ENCODE measurements around the gene MTMR3.

MTMR3 gene

DNA sequence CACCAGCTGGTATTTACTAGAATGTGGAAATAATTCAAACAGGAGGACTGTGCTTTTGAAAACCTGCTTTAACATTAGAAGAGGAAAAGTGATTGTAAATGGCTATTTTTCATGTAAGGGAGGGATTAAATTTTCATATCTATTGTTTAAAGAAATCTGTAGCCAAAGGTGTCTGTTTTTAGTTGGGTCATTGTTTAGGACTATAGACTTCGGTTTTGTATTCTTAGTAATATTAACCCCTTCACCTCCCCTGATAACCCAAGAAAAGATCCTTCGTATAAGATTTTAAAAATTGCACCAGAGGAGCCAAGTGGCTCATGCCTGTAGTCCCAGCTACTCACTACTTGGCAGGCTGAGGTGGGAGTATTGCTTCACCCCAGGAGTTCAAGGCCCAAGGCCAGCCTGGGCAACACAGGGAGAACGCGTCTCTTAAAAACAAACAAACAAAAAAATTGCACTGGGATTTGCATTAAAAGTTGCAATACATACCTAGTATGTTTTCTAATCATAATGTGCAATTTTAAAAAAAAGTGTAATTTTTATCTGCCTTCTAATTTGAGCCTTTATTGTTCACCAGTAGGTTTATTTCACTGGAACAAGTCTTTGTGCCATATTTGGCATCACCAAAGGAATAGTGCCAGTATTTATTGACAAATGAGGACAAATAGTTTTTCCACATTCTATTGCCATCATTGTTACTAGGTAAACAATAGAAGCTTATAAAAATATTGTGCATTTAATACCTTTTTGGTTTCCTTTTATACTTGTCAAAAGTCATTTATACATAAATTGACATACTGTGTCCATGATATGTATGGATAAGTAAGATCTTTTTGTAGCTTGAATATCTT lies 34.3 kb downstream of the MTMR3 start:
- no peak for DNase-seq

DNA sequence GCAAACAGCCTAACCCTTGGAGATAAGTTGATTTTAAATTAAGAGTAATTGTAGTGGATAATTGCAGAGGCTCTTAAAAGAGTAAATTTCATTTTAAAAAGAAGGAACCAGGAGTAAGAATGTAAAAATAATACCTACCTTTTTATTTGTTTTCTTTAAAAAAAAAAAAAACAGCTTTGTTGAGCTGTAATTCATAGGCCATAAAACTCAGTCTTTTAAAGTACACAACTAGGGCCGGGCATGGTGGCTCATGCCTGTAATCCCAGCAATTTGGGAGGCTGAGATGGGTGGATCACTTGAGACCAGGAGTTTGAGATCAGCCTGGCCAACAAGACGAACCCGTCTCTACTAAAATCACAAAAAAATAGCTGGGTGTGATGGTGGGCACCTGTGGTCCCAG lies 42.4 kb downstream of the MTMR3 start:
- no peak for DNase-seq

DNA sequence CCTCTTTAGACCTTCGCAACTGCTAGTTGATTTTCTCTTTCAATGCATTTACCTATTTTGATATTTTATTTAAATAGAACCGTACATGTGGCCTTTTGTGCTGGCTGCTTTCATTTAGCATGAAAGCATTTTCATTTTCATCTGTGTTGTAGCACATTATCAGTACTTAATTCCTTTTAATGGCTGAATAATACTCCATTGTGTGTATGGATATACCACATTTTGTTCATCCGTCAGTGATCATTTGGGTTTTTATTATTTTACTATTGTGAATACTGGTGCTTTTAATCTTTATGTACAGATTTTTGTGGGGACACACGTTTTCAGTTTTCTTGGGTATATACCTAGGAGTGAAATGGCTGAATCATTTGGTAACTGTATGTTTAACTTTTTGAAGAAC lies 43.1 kb downstream of the MTMR3 start:
- no peak for DNase-seq

DNA sequence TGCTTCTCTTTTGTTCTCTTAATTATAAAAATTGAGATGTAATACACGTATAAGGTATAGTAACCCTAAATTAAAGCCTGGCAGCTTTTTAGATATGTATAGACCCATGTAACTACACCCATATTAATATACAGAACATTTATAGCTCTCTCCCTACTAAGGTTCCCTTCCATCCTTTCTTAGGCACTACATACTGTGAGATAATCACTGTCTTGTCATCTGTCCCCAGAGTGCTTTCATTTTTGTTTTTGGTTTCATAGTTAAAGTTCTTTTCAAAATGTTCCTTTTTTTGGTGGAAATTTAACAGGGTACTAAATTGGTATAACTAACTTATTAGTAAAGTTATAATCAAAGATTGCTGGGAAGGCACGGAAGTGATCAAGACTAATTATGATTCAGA lies 49.2 kb downstream of the MTMR3 start:
- no peak for DNase-seq

DNA sequence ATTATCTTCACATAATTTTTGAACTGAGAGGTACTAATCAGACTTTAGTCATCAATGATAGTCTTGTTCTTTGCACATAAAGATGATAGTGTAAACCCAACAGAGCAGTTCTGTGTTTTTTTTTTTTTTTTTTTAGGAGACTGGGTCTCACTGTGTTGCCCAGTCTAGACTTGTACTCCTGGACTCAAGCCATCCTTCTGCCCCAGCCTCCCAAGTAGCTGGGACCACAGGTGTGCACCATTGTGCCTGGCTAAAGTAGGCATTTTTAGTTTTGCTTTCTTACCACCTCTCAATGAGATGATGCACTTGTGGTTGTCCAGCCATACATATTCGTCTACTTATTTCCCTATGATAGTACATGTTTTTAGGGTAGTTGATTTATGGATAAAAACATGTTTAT lies 50.6 kb downstream of the MTMR3 start:
- no peak for DNase-seq

DNA sequence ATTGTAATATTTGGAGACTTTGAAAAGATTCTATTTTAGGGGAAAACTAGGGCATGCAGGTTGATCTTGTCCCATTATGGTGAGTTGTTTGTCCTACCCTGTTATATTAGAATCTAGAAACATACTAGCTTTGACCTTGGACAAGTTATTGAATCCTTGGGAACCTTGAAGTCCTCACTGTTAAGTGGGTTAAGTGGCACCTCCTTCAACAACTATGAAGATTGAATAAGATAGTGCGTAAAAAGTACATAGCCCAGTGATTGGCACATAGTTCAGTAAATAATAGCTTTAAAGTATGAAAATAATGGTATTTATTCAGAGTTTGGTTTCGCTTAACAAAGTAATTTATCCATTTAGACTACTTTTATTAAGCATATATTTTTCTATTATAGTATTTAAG lies 51.6 kb downstream of the MTMR3 start:
- no peak for DNase-seq

DNA sequence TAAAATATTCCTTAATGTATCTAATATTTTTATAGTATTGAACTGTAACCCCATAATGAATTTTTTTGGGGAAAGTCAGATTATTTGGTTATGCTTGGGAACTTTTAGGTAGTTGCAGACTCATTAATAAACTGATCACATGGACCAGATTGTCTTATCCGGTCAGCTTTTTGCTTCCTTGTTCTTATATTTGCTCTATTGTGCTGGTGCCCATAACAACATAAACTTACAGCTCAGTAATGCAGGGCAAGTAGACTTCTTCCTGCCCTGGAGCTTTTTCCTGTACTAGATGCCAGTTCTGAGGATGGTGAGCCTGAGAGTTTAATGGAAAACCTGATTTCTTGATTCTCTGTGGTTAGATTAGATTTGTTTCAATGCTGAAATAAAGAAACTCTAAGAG lies 53.2 kb downstream of the MTMR3 start:
- DNase-seq, result no peak

DNA sequence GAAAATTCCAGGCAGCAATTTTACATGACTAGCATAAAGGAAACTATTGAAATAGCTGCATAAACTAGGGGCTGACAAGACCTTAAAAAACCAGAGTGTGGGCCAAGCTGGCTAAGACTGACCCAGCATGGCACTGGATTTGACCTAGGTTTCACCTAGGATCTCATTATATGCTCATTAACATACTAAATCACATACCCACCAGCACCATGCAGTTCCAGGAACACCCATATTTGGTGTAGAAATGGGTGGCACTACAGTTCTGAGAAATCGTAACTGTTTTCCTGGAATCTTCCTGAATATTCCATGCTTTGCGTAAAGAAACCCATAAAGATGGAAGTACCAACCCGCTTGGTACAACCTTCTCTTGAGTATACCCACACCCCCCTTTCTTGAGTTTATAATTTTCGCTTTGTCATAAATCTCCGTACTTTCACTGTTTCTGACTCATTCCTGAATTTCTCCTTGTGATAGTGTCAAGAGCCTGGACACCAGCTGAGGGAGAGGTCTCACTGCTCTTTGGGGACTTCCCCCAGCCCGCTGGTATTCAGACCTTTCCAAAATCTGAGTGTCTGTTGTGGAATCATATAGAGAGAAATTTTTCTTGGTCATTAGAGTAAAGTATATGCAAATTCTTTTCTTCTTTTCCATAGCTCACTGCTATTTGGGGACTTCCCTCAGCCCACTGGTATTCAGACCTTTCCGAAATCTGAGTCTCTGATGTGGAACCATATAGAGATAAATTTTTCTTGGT lies 55.1 kb downstream of the MTMR3 start:
- no peak for DNase-seq

DNA sequence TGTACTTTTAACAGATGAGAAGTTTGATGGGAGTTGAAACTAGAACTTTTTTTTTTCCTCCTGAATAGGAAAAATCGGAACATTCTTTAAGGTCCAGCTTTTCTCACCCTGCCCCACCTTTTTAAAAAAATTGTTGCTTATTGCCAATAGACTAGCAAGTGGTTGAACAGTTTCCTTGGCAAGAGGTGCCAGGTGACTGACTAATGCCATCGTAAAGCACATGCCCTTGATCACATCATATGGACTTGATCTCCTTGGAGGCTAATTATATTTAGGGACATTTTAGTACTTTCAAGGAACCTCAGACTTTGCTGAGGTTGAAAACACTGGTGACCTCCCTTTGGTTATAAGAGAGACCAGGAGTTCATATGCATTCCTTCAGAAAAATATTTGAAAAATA lies 57.6 kb downstream of the MTMR3 start:
- no peak for DNase-seq

DNA sequence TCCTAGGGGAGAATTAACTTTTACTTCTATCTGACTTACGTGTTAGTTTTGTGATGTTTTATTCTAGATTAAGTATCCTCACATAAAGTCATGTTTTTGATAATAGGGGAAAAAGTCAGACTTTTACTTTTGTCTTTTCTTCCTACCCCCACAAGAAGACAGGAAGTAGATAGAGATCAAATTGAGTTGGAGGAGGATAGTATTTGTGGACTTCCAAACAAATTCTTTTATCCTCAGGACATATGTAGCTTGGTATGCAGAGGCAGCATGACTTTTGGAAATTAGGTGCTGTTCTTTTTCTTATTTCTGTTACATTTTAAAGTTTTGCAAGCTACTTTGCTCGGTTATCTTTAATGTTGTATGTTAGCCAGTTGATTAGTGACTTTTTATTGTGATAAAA lies 61.4 kb downstream of the MTMR3 start:
- DNase-seq, result no peak

DNA sequence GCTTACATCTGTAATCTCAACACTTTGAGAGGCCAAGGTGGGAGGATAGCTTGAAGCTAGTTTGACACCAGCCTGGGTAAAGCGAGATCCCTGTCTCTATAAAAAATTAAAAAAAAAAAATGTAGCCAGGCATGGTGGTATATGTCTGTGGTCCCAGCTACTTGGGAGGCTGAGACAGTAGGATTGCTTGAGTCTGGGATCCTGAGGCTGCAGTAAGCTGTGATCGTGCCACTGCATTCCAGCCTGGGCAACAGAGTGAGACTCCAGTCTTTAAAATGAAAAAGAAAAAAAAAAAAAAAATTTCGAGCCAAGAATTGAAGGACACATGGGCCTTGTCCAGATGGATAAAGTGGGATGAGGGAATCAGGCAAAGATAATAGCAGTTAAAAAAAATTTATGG lies 62.5 kb downstream of the MTMR3 start:
- DNase-seq, result no peak

DNA sequence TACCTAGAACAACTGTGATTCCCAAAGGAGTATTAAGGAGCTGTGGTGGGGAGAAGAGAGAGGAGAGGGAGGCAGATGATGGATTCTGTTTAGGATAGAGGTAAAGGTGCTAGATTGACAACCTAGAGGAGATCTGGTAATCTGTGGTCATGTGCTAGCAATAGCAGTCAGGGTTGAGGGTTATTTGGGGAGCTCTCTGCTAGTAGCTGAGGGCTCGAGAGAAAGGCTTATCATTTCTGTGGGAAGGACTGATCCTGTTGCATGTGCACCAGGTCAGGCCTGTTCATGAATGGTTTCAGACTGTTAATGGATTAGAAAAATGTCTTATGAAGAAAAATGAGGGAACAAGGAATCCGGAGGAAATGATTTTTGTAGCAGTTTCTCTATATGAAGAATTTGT lies 63.2 kb downstream of the MTMR3 start:
- DNase-seq, result no peak

DNA sequence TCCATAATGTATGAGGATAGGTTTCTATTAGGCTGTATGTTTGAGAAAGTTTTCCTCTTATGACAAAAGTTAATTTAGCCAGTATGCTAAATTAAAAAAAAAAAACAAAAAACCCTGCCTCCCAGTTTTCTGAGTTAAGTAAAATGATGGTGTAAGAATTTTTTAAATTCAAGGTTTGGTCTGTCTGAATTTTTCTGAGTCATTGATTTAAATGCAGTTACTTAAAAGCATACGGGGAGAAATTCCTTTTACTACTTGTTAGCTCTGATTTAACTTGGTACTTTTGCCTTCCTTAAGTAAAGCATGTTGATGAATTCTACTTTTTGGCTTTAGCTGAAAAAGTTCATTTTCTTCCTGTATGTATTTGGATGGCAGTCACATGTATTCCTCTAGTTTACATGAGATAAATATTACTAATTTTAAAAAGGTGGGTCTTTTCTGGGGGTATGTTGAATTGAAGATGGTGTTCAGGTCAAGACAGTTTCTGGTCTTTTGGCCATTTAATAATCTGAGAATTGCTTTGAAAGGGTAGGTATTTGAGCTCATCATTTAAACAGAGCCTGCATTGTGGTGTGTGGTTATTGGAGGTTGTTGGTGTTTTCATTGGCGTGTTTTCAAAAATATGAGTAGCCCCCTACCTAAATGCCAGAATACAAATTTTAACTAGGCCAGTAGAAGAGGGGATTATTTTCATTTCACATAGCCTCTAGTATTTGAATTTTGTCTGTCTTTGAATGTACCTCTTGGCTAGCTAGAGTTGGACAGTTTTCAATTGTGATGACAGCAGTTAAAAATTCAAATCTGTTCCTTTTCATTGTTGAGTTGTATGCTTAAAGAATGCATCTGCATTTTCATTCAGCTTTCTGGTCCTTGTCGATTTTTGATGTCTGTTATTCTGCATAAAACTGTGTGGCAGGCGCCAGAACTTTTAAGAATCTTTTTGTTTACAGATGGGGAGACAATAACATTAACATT lies 64.7 kb downstream of the MTMR3 start:
- no peak for DNase-seq

DNA sequence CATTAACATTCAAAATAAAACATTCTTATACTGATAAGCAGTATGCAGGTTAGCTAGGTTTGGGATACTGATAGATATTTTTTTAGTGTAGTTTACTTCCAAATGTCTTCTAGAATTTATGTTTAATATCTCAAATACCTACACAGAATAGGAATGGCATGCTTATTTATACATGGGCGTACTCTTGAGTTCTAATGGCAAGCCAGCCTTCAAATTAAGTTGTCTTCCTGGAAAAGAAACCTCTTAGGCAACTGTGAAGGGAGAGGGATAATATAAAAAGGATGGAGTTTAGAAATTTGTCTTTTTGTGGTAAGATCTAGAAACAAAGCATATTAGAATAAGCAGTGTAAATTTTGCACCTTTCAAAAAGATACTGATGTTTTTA lies 65.4 kb downstream of the MTMR3 start:
- DNase-seq, result no peak

DNA sequence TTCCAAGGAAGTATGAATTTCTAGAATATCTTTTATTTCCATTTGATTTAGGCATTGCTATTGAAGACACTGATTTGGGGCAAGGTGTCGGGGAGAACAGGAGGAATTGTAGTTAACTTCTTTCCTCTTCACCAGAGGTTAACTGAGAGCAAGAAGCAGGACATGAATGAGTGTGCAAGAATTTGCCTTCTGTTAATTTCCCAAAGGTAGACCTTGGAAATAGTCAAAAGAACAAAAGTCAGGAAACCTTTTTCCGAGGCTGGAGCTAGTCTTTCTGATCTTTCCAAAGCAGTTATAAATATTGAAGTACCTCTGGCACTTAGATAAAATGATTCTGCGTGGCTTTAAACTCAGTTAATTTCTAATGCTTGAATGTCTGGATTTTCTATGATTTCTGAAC lies 66.9 kb downstream of the MTMR3 start:
- DNase-seq, result no peak

DNA sequence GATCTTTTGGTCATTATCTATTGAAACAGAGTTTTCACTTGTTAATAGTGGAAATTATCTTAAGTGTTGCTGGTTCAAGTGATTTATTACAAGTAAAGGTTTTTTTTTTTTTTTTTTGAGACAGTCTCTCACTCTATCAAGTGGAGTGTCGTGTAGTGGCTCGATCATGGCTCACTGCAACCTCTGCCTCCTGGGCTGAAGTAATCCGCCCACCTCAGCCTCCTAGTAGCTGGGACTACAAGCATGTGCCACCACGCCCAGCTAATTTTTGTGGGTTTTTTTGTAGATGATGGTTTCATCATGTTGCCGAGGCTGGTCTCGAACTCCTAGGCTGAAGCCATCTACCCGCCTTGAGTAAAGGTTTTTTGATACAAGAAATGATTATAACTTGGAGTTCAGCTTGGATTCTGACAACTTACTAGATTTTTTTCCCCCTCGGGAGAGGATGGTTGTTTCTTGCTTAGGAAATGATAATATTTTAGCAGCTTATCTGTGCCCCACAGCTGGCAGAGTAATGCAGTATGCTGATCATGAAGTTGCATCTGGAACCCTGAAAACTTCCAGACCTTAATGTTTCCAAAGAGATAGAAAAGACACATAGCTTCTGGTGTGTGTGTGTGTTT lies 68.9 kb downstream of the MTMR3 start:
- no peak for DNase-seq

DNA sequence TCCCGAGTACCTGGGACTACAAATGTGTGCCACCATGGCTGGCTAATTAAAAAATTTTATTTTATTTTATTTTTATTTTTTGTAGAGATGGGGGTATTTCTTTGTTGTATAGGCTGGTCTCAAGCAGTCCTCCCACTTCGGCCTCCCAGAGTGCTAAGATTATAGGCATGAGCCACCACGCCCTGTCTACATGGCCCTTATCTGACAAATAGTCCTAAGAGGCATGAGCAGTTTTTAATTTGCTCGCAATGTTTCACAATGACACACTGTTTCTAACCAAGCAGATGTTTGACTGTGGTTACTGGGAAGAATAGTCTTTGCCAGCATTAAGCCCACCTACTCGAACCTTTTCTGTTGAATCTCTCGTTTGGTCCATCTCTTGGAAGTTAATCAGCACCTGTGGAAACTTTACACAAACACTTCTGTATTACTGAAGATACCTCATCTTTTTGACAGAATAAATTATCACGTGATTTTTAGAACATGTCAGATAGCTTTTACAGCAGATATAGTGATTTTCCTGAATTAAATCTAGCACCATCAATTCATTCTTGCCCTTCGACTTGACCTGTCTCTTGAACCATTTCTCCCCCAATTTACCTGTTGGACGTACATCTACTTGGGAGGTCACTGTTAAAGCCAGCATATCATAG lies 71.4 kb downstream of the MTMR3 start:
- no peak for DNase-seq

DNA sequence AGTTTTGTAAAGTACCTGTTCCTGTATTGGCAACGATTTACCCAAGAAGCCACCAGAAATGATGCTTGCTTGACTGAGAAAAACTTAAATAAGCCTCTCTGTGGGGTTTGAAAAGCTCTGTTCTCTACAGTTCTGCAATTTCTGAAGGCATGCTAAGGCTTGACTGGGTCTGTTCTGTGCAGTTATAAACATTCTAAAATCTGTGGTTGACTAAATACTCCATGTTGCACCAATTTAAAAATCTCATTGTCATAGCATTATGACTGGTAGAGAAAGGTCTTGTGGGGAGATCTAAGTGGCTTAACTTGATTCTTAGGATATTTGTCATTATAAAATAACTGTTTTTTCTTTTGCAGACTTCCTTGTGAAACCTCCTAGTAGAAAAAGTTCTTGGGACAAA lies 73.7 kb downstream of the MTMR3 start:
- DNase-seq, result no peak

DNA sequence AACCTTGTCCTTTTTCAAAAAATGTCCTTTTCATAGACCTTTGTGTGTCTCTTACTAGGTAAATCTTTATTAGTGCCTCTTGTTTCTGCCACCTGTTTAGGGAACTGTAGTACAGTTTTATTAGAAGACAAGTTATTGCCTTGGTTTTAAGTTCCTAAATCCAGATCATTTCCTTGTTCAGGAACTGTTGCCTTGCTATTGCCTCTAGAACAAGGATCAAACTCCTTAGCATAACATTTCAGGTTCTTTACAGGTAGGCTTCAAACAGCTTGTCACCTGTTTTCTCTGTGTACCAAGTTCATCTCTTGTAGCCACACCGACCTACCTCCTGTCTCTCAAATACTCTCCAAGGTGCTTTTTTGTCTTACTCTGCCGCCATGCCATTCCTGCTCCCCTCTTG lies 75.2 kb downstream of the MTMR3 start:
- no peak for DNase-seq

DNA sequence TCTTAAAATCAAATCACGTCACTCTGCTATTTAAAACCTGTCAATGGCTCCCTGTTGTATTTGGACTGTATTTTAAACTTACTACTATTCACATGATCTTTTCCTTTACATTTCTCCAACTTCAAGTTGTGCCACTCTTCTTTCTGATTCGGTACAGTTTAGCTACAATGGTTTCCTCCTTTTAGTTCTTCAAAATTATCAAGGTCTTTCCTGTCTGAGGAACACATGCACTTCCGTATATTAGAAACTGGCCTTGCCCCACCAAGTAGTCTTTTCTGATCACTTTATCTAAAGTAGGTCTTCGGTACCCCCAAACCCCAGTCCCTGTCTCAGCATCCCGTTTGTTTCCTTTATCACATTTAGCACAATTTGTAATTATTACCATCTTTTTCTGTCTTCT lies 81.8 kb downstream of the MTMR3 start:
- DNase-seq, result no peak

DNA sequence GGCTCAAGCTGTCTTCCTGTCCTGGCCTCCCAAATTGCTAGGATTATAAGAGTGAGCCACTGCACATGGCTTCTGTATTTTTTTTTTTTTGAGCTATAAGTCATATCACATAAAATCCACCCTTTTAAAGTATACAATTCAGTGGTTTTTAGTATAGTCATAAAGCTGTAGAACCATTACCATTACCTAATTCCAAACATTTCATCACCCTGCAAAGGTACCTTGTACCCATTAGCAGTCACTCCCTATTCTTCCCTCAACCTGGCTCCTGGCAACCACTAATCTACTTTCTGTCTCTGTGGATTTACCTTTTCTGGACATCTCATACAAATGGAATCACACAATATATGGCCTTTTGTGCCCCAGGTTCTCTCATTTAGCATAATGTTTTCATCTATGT lies 84.5 kb downstream of the MTMR3 start:
- DNase-seq, result no peak

DNA sequence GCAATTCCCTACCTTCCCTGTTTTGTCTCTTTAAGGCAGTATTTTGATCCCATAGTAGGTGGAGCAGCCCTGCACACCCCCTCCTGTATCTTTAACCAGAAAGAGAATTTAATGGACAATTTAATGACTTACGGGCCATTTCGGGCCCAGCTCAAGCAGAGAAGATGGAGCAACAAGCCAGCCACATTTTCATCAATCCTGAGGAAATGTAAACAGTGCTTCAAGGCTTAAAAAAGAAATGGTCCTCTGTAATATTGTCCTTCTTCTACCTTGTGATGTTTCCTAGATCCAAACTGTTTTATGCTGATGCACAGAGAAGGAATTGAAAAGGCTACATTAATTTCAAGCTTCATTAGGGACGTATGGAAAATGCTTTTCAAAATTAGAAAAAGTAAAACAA lies 88.6 kb downstream of the MTMR3 start:
- DNase-seq, result no peak

Measured in CD4-positive, alpha-beta T cell treated with Interleukin-17A for 1 hour (primary cell).